ENCODE measurements around the gene FLRT3. TPM values are rescaled to one million over a fixed set of nuclear protein-coding genes. Genes with fewer than 3 reads are reported as not detected.

FLRT3 gene
- total RNA-seq: 21.9 TPM

GRCh38 chr20:14337400-14338171 is at the start of gene FLRT3:
Gene FLRT3, minus strand, starts transcription at chr20:14337612. Its CDS starts 10,106 bp downstream, at chr20:14327506.

Small RNAs within 50 kb of the gene (small RNA-seq; reads per million reads assigned to genes)
- gene RNU6-228P (ENCODE audit: low replicate concordance): not detected

Measured in parietal lobe (tissue), 2 donors.